GM20000 (cell line): ENCODE results near the gene BCAN.

Experiments used
- DNase-seq: peaks from one replicate; pipeline ENCODE4 v3.0.0; 2012; ENCODE audit warnings: low spot score
- CTCF ChIP-seq: IDR thresholded peaks from 2 replicates; pipeline ENCODE4 v1.5.1; 2012; ENCODE audit warnings: mild to moderate bottlenecking, control low read depth; ENCODE audit errors: extremely low read depth, missing control alignments

Gene BCAN

GRCh38 chr1:156667968-156668709, 26.2 kb downstream of the BCAN start:
- no peak for TF ChIP-seq CTCF
- DNase-seq: no peak

- TF ChIP-seq CTCF: no peak
- DNase-seq: no peak
Observed at GRCh38 chr1:156668801-156669637, 27.1 kb downstream of the BCAN start.

- TF ChIP-seq CTCF: no peak
- no peak for DNase-seq
Observed at GRCh38 chr1:156669794-156670193, 27.9 kb downstream of the BCAN start.

GRCh38 chr1:156670359-156670758, 28.4 kb downstream of the BCAN start:
- no peak for TF ChIP-seq CTCF
- no peak for DNase-seq

- TF ChIP-seq CTCF: no peak
- DNase-seq: no peak
Observed at GRCh38 chr1:156670791-156671190, 28.9 kb downstream of the BCAN start.

- DNase-seq: no peak
- no peak for TF ChIP-seq CTCF
Observed at GRCh38 chr1:156671804-156672203, 29.9 kb downstream of the BCAN start.

- no peak for DNase-seq
- TF ChIP-seq CTCF: no peak
Observed at GRCh38 chr1:156673387-156674121, 31.6 kb downstream of the BCAN start.
